Keratinocyte (primary cell): ENCODE data around the gene ABCA3. TPM values are rescaled to one million over a fixed set of nuclear protein-coding genes. Genes with fewer than 3 reads are reported as not detected.

ENCODE experiments used
- DNase-seq: peaks from one replicate; pipeline ENCODE4 v3.0.0-alpha.2; 2011; ENCODE audit warnings: low read depth, missing footprints, low spot score
- FAIRE-seq: peaks from 2 replicates; lab custom pipeline; 2011; peaks lifted over from hg19 to GRCh38; lab: Jason Lieb, UNC
- H2AFZ ChIP-seq: 2 replicates; pipeline ENCODE4 v1.6.0; 2012; ENCODE audit warnings: low read length, control low read depth, inconsistent platforms; ENCODE audit not compliant: control insufficient read depth
- H3K27ac ChIP-seq: 2 replicates; pipeline ENCODE4 v1.5.1; 2011; ENCODE audit warnings: low read length; ENCODE audit not compliant: control insufficient read depth, insufficient read depth
- H3K27me3 ChIP-seq: 3 replicates; pipeline ENCODE4 v1.6.0; 2011; ENCODE audit warnings: low read length; ENCODE audit not compliant: control insufficient read depth, insufficient read depth; ENCODE audit errors: extremely low read depth
- H3K36me3 ChIP-seq, 2 experiments: 2 replicates in 1 of 2; 3 replicates in 1 of 2; pipeline ENCODE4 v1.5.1; 2011; ENCODE audit warnings: low read length in 2 of 2, mild to moderate bottlenecking in 1 of 2; ENCODE audit not compliant: control insufficient read depth in 2 of 2, insufficient read depth in 2 of 2; ENCODE audit errors: extremely low read depth in 1 of 2
- H3K4me1 ChIP-seq: 3 replicates; pipeline ENCODE4 v1.5.1; 2011; ENCODE audit warnings: low read length; ENCODE audit not compliant: control insufficient read depth, insufficient read depth; ENCODE audit errors: extremely low read depth
- H3K4me2 ChIP-seq: 3 replicates; pipeline ENCODE4 v1.6.0; 2011; ENCODE audit warnings: low read depth, low read length; ENCODE audit not compliant: control insufficient read depth, insufficient read depth; ENCODE audit errors: extremely low read depth
- H3K4me3 ChIP-seq, 3 experiments: fragments of 200-600 bp in 1 of 3; sonication (generic) in 1 of 3; 2 replicates in 2 of 3; 3 replicates in 1 of 3; pipeline ENCODE4 v1.5.1; 2011 to 2016; ENCODE audit warnings: low read length in 3 of 3, mild to moderate bottlenecking in 3 of 3, control low read depth in 2 of 3, inconsistent platforms in 1 of 3, low read depth in 1 of 3, mixed read lengths in 1 of 3, mixed run types in 1 of 3, moderate library complexity in 1 of 3; ENCODE audit not compliant: control insufficient read depth in 2 of 3, insufficient read depth in 2 of 3; ENCODE audit errors: extremely low read depth in 1 of 3
- H3K79me2 ChIP-seq: 2 replicates; pipeline ENCODE4 v1.6.0; 2012; ENCODE audit warnings: low read length; ENCODE audit not compliant: control insufficient read depth, insufficient read depth
- H3K9ac ChIP-seq: 3 replicates; pipeline ENCODE4 v1.6.0; 2011; ENCODE audit warnings: low read length; ENCODE audit not compliant: control insufficient read depth, insufficient read depth; ENCODE audit errors: extremely low read depth
- H3K9me1 ChIP-seq: 3 replicates; pipeline ENCODE4 v1.6.0; 2011; ENCODE audit warnings: low read length; ENCODE audit not compliant: control insufficient read depth, insufficient read depth; ENCODE audit errors: extremely low read depth
- H3K9me3 ChIP-seq: 2 replicates; pipeline ENCODE4 v1.5.1; 2012; ENCODE audit warnings: low read depth, low read length; ENCODE audit not compliant: control insufficient read depth
- H4K20me1 ChIP-seq: 3 replicates; pipeline ENCODE4 v1.6.0; 2011; ENCODE audit warnings: low read length; ENCODE audit not compliant: control insufficient read depth, insufficient read depth; ENCODE audit errors: extremely low read depth
- EZH2 ChIP-seq: IDR thresholded peaks from one replicate; pipeline ENCODE4 v1.6.1; 2012; ENCODE audit warnings: inconsistent platforms, mild to moderate bottlenecking, low read length, moderate library complexity
- dilution Hi-C: fragments of 300-500 bp; cut with MboI; formaldehyde crosslinking; loops from one replicate; pipeline ENCODE4 v1.7.0; 2020; ENCODE audit warnings: low sequenced_read_pairs; ENCODE audit not compliant: extremely low pct_ligation_motif_present
- polyA plus RNA-seq, 5 experiments: library from polyadenylated mRNA; depleted of rRNA in 3 of 5; stranded (reverse) in 3 of 5; stranded (forward) in 1 of 5; unstranded in 1 of 5; fragments of >200 nt; gene quantifications; 1 replicate in 1 of 5; 2 replicates in 3 of 5; 3 replicates in 1 of 5; pipeline versions ENCODE4 v1.2.1 to v1.2.3, GENCODE V29; 2011 to 2012; ENCODE audit warnings: missing spikeins in 2 of 5, low read depth in 1 of 5, low replicate concordance in 1 of 5
- TF ChIP-seq, protein P1 (sequence below), 3 experiments: IDR thresholded peaks in 1 of 3; conservative IDR thresholded peaks in 1 of 3; optimal IDR thresholded peaks in 1 of 3; 2 replicates in 2 of 3; 3 replicates in 1 of 3; pipeline versions ENCODE3 to v1.5.1; 2011; ENCODE audit warnings: low read length in 3 of 3, mild to moderate bottlenecking in 3 of 3, moderate library complexity in 2 of 3, control low read depth in 1 of 3, inconsistent platforms in 1 of 3; ENCODE audit not compliant: insufficient read depth in 2 of 3; ENCODE audit errors: extremely low read depth in 1 of 3

The ABCA3 gene
- polyA plus RNA-seq, 1 donor (not counting 4 experiments of a cell fraction or from before 2014, with no cell fraction given), result 0.08 TPM

DNA sequence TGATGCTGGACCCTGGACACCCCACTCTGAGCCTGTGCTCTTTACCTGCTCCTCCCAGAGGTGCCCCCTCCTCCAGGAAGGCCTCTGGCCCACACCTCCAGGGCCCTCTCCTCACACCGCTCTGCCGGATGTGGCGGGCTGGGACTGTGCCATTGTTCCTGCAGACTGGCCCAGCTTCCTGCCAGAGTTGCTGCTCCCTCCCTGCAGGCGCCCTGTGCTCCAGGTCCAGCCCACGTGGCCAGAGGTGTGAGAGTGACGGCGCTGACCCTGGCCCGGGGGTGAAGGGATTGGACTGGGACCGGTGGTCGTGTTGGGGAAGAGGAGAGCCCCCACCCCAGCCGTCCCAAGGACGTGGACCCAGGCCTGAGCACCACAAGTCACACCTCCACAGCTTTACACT is 111.4 kb downstream of the ABCA3 start:
- no peak overlapping the region for H2AFZ ChIP-seq
- H3K4me3 ChIP-seq, result no peak overlapping the region
- H3K4me2 ChIP-seq, result no peak overlapping the region
- TF ChIP-seq, protein P1, sequence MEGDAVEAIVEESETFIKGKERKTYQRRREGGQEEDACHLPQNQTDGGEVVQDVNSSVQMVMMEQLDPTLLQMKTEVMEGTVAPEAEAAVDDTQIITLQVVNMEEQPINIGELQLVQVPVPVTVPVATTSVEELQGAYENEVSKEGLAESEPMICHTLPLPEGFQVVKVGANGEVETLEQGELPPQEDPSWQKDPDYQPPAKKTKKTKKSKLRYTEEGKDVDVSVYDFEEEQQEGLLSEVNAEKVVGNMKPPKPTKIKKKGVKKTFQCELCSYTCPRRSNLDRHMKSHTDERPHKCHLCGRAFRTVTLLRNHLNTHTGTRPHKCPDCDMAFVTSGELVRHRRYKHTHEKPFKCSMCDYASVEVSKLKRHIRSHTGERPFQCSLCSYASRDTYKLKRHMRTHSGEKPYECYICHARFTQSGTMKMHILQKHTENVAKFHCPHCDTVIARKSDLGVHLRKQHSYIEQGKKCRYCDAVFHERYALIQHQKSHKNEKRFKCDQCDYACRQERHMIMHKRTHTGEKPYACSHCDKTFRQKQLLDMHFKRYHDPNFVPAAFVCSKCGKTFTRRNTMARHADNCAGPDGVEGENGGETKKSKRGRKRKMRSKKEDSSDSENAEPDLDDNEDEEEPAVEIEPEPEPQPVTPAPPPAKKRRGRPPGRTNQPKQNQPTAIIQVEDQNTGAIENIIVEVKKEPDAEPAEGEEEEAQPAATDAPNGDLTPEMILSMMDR (optimal IDR thresholded peaks at IDR 0.05 in 1 of 3, IDR thresholded peaks at IDR 0.05 in 1 of 3, conservative IDR thresholded peaks at IDR 0.05 in 1 of 3; ENCODE audit: extremely low read depth in 1 of 3, insufficient read depth in 2 of 3, low read length in 3 of 3), result no peak
- TF ChIP-seq EZH2, result no peak
- no peaks in the 10 kb centered on the region for H3K27me3 ChIP-seq
- H3K79me2 ChIP-seq, result peaks cover 41% of the 10 kb centered on the region
- H3K9me3 ChIP-seq, result no peaks in the 10 kb centered on the region
- H3K4me1 ChIP-seq, result peaks cover 21% of the 10 kb centered on the region
- peaks cover 3% of the 10 kb centered on the region for H3K9me1 ChIP-seq
- H3K9ac ChIP-seq, result no peak overlapping the region
- dilution Hi-C loops, result no loop called here
- DNase-seq (no peak), FAIRE-seq (no peak)
- H4K20me1 ChIP-seq, result no peaks in the 10 kb centered on the region
- no peak overlapping the region for H3K27ac ChIP-seq
- H3K36me3 ChIP-seq, result peaks cover 21 to 45% of the 10 kb centered on the region in 2 experiments

- no peaks in the 10 kb centered on the region for H3K9me3 ChIP-seq
- dilution Hi-C loops, result no loop called here
- peaks cover 3% of the 10 kb centered on the region for H3K9me1 ChIP-seq
- peaks cover 46% of the 10 kb centered on the region for H3K79me2 ChIP-seq
- no peak for DNase-seq
- no peak overlapping the region for H3K27ac ChIP-seq
- H3K9ac ChIP-seq, result no peak overlapping the region
- TF ChIP-seq EZH2, result no peak
- TF ChIP-seq, protein P1 (optimal IDR thresholded peaks at IDR 0.05 in 1 of 3, IDR thresholded peaks at IDR 0.05 in 1 of 3, conservative IDR thresholded peaks at IDR 0.05 in 1 of 3; ENCODE audit: extremely low read depth in 1 of 3, insufficient read depth in 2 of 3, low read length in 3 of 3), result no peak
- peaks cover 20 to 41% of the 10 kb centered on the region in 2 experiments for H3K36me3 ChIP-seq
- no peak for FAIRE-seq
- H4K20me1 ChIP-seq, result no peaks in the 10 kb centered on the region
- H3K27me3 ChIP-seq, result no peaks in the 10 kb centered on the region
- no peak overlapping the region for H3K4me3 ChIP-seq
- peaks cover 21% of the 10 kb centered on the region for H3K4me1 ChIP-seq
- H2AFZ ChIP-seq, result no peak overlapping the region
- H3K4me2 ChIP-seq, result no peak overlapping the region
Observed at GRCh38 chr16:2228161-2228824, 112.2 kb downstream of the ABCA3 start.
